ENCODE data around the gene NDUFA9.

- no peak for TF ChIP-seq CTCF (IDR thresholded peaks at IDR 0.05)
- no peak for TF ChIP-seq POLR2AphosphoS5 (IDR thresholded peaks at IDR 0.05)
- no peak for TF ChIP-seq POLR2A (IDR thresholded peaks at IDR 0.05)
Measured at GRCh38 chr12:4607056-4607455, 41.9 kb upstream of the NDUFA9 start.

Measured in breast epithelium (tissue), 3 donors.